Karpas-422 (cell line): ENCODE results near the gene ZIC2. TPM values are rescaled to one million over a fixed set of nuclear protein-coding genes. Genes with fewer than 3 reads are reported as not detected.
"Not testable (repeated sequence)": the region's sequence is repeated elsewhere in the genome, so short reads cannot be mapped to it uniquely, and the experiment has no call there.

Experiments used
- DNase-seq: peaks from one replicate; pipeline ENCODE4 v3.0.0-alpha.2; 2015
- H2AFZ ChIP-seq: fragments of 200-600 bp; sonication (generic); 2 replicates; pipeline ENCODE4 v1.6.1; 2014; ENCODE audit warnings: antibody characterized with exemption, low read length, mixed read lengths
- H3K27ac ChIP-seq: fragments of 200-600 bp; sonication (generic); 2 replicates; pipeline ENCODE4 v1.5.1; 2014; ENCODE audit warnings: mild to moderate bottlenecking, low read length, moderate library complexity
- H3K27me3 ChIP-seq: fragments of 200-600 bp; sonication (generic); 2 replicates; pipeline ENCODE4 v1.6.1; 2014; ENCODE audit warnings: low read length, mixed read lengths
- H3K36me3 ChIP-seq: fragments of 200-600 bp; sonication (generic); 2 replicates; pipeline ENCODE4 v1.6.1; 2014; ENCODE audit warnings: low read length, mixed read lengths; ENCODE audit not compliant: insufficient read depth
- H3K4me1 ChIP-seq: fragments of 200-600 bp; sonication (generic); 2 replicates; pipeline ENCODE4 v1.6.1; 2014; ENCODE audit warnings: mild to moderate bottlenecking, low read length, mixed read lengths
- H3K4me2 ChIP-seq: fragments of 200-600 bp; sonication (generic); 2 replicates; pipeline ENCODE4 v1.6.1; 2014; ENCODE audit warnings: low read length, low read depth, mild to moderate bottlenecking; ENCODE audit not compliant: poor library complexity, severe bottlenecking
- H3K4me3 ChIP-seq: fragments of 200-600 bp; sonication (generic); 2 replicates; pipeline ENCODE4 v1.5.1; 2014; ENCODE audit warnings: mild to moderate bottlenecking, antibody characterized with exemption, low read length, mixed read lengths
- H3K79me2 ChIP-seq: fragments of 200-600 bp; sonication (generic); 2 replicates; pipeline ENCODE4 v1.6.1; 2014; ENCODE audit warnings: mild to moderate bottlenecking, low read length, mixed read lengths
- H3K9ac ChIP-seq: fragments of 200-600 bp; sonication (generic); 2 replicates; pipeline ENCODE4 v1.6.0; 2014; ENCODE audit warnings: low read length
- H3K9me2 ChIP-seq: fragments of 200-600 bp; sonication (generic), shearing (Covaris generic); replicated peaks from 2 replicates; pipeline ENCODE4 v1.6.0; 2014; ENCODE audit warnings: mild to moderate bottlenecking, low read length, moderate library complexity; ENCODE audit not compliant: insufficient read depth
- H3K9me3 ChIP-seq: fragments of 300-700, 200-600 bp; sonication (generic); 2 replicates; pipeline ENCODE4 v1.6.1; 2014; ENCODE audit warnings: low read length, mixed read lengths
- H4K20me1 ChIP-seq: fragments of 200-600 bp; sonication (generic); 2 replicates; pipeline ENCODE4 v1.6.1; 2014; ENCODE audit warnings: mild to moderate bottlenecking, antibody characterized with exemption, low read length, low read depth; ENCODE audit not compliant: insufficient read depth
- total RNA-seq: library from RNA; depleted of rRNA; stranded (reverse); fragments of >200 nt; shearing (Covaris generic); gene quantifications from 2 replicates; pipeline ENCODE4 v1.2.3, GENCODE V29; 2014; ENCODE audit warnings: low replicate concordance; rRNA removed

The ZIC2 gene
- not detected in 2 replicates for total RNA-seq

DNA sequence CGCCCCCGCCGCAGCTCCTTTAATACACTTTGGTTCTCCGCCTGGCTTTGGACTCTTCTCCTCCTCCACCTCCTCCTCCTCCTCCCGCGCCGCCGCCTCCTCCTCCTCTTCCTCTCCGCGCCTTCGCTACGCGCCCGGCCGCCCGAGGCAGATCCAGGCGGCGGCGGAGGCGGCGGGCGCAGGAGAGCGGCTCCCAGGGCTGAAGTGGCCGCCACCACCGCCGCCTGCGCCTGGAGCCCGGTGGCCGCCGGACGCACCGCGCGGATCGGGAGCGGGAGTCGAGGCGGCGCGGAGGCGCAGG, at the start of gene ZIC2:
TSS of gene ZIC2 (plus strand) at position 50 of the 301 bp plus-strand sequence. CDS start 281 bp downstream, outside the sequence.
- 0 out of 2 replicates have a peak within 1 kb of the TSS, but pooled peaks have one; percentile 9 for H3K9ac ChIP-seq
- H3K9me2 ChIP-seq = no peaks in the 10 kb centered on the region
- H3K27ac ChIP-seq = no peak within 1 kb of the TSS
- H3K36me3 ChIP-seq = no peaks in the 10 kb centered on the region
- no peaks in the 10 kb centered on the region for H4K20me1 ChIP-seq
- no peaks in the 10 kb centered on the region for H3K9me3 ChIP-seq
- H3K4me2 ChIP-seq = peak within 1 kb of the TSS; percentile 53
- DNase-seq = no peak
- no peaks in the 10 kb centered on the region for H3K4me1 ChIP-seq
- peak within 1 kb of the TSS; percentile 47; the same call in 1 of the 2 replicates for H3K4me3 ChIP-seq
- H2AFZ ChIP-seq = no peak within 1 kb of the TSS
- no peaks in the 10 kb centered on the region for H3K79me2 ChIP-seq
- H3K27me3 ChIP-seq = no peaks in the 10 kb centered on the region

DNA sequence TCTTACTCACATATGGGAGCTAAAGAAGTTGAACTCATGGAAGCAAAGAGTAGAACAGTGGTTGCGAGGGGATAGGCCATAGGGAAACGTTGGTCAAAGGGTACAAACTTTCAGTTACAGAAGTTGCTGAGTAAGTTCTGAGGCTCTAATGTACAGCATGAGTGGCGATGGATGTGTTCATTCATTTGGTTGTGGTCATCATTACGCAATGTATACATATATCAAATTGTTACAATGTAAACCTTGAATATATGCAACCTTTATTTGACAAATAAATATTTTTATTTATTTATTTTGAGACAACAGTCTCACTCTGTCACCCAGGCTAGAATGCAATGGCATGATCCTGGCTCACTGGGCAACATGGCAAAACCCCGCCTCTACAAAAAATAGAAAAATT, 48.7 kb upstream of the ZIC2 start:
- Histone ChIP-seq H3K9me2 (no peaks in the 10 kb centered on the region), H3K36me3 (no peaks in the 10 kb centered on the region), H3K79me2 (no peaks in the 10 kb centered on the region), H2AFZ (no peak overlapping the region), H3K4me1 (no peaks in the 10 kb centered on the region), H3K9ac (no peak overlapping the region), H3K27me3 (no peaks in the 10 kb centered on the region), H4K20me1 (no peaks in the 10 kb centered on the region), H3K27ac (no peak overlapping the region), H3K9me3 (no peaks in the 10 kb centered on the region), H3K4me3 (no peak overlapping the region), H3K4me2 (no peak overlapping the region)
- DNase-seq = no peak

DNA sequence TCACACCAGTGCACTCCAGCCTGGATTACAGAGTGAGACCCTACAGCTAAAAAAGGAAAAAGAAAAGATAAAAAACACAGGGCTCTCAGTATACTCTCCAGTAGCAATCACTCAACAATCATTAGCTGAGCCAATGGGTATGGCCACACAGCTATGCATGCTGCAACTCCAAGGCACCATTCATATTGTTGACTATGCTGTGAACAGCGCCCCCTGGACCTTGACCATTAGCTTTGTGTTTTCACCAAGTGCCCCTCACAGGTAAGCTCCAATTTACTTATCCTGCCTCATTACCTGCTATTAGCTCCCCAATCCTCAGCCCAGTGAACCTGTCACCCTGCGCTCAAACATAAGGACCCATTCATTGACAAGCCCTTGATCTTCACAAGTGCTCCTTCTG, 45.8 kb upstream of the ZIC2 start:
- DNase-seq = no peak
- Histone ChIP-seq H3K9me3 (no peaks in the 10 kb centered on the region), H3K9me2 (no peaks in the 10 kb centered on the region)

DNA sequence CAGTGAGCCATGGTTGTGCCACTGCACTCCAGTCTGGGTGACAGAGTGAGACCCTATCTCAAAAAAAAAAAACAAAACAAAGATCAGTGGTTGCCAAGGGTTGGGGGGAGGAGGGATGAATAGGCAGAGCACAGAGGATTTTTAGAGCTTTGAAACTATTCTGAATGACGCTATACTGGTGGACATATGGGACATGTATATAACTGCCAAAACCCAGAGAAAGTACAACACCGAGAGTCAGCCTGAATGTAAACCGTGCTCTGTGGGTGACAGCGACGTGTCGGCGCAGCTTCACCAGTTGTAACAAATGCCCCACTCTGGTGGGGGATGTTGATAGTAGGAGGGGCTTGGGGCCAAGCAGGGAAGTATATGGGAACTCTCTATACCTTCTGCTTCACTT, 42.9 kb upstream of the ZIC2 start:
- Histone ChIP-seq H3K9ac (no peak overlapping the region), H3K9me3 (no peaks in the 10 kb centered on the region), H2AFZ (no peak overlapping the region), H3K4me2 (no peak overlapping the region), H3K27me3 (no peaks in the 10 kb centered on the region), H3K27ac (no peak overlapping the region), H3K36me3 (no peaks in the 10 kb centered on the region), H4K20me1 (no peaks in the 10 kb centered on the region), H3K4me3 (no peak overlapping the region), H3K4me1 (no peaks in the 10 kb centered on the region), H3K79me2 (no peaks in the 10 kb centered on the region), H3K9me2 (no peaks in the 10 kb centered on the region)
- no peak for DNase-seq

More for the DNA sequence above, 45.8 kb upstream of the ZIC2 start:
- no peaks in the 10 kb centered on the region for H3K4me1 ChIP-seq
- H3K9ac ChIP-seq = no peak overlapping the region
- H2AFZ ChIP-seq = no peak overlapping the region
- H3K27ac ChIP-seq = no peak overlapping the region
- no peaks in the 10 kb centered on the region for H3K79me2 ChIP-seq
- no peak overlapping the region for H3K4me2 ChIP-seq
- H3K27me3 ChIP-seq = no peaks in the 10 kb centered on the region
- no peaks in the 10 kb centered on the region for H3K36me3 ChIP-seq
- H4K20me1 ChIP-seq = no peaks in the 10 kb centered on the region
- no peak overlapping the region for H3K4me3 ChIP-seq

DNA sequence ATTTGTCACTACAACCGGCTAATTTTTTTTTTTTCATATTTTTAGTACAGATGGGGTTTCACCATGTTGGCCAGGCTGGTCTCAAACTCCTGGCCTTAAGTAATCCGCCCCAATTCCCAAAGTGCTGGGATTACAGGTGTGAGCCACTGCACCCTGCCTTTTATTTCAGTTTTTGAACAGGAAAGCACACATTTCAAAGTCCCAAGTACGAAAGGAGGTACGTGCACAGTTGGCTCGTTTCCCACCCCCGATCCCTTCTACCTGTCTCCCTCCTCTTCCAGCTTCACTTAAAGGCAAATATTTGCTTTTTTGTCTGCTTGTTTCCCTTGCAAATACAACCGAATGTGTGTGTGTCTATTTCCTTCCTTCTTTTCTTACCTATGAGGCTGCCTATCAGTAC, 40.5 kb upstream of the ZIC2 start:
- H3K27ac ChIP-seq = no peak overlapping the region
- no peak overlapping the region for H3K4me2 ChIP-seq
- no peaks in the 10 kb centered on the region for H4K20me1 ChIP-seq
- H3K79me2 ChIP-seq = no peaks in the 10 kb centered on the region
- H3K4me1 ChIP-seq = no peaks in the 10 kb centered on the region
- H3K27me3 ChIP-seq = no peaks in the 10 kb centered on the region
- no peak overlapping the region for H2AFZ ChIP-seq
- no peaks in the 10 kb centered on the region for H3K36me3 ChIP-seq
- no peak overlapping the region for H3K4me3 ChIP-seq
- no peaks in the 10 kb centered on the region for H3K9me2 ChIP-seq
- H3K9ac ChIP-seq = no peak overlapping the region
- DNase-seq = no peak
- H3K9me3 ChIP-seq = no peaks in the 10 kb centered on the region

DNA sequence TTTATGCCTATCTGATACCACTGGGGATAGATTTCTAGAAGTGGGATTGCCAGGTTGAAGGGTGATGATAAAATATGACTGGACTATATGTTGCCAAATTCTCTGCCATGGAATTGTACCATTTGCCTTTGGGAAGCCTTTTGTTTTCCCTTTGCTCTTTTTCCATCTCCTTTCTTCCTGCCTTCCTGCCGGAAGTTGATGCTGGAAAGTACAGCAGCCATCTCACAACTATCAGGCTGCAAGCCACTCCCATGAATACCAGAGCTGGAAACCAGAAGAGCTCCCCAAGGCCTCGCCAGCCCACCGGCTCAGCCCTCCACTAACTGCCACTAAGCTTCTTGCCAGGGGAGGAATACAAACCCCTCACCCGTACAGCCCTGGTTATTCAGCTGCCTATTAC, 39.7 kb upstream of the ZIC2 start:
- H3K9ac ChIP-seq = no peak overlapping the region
- no peak overlapping the region for H3K27ac ChIP-seq
- no peaks in the 10 kb centered on the region for H3K9me2 ChIP-seq
- H3K9me3 ChIP-seq = no peaks in the 10 kb centered on the region
- H3K4me1 ChIP-seq = no peaks in the 10 kb centered on the region
- H3K27me3 ChIP-seq = no peaks in the 10 kb centered on the region
- no peaks in the 10 kb centered on the region for H4K20me1 ChIP-seq
- H3K36me3 ChIP-seq = no peaks in the 10 kb centered on the region
- H2AFZ ChIP-seq = no peak overlapping the region
- H3K4me2 ChIP-seq = no peak overlapping the region
- no peak for DNase-seq
- no peak overlapping the region for H3K4me3 ChIP-seq
- no peaks in the 10 kb centered on the region for H3K79me2 ChIP-seq

DNA sequence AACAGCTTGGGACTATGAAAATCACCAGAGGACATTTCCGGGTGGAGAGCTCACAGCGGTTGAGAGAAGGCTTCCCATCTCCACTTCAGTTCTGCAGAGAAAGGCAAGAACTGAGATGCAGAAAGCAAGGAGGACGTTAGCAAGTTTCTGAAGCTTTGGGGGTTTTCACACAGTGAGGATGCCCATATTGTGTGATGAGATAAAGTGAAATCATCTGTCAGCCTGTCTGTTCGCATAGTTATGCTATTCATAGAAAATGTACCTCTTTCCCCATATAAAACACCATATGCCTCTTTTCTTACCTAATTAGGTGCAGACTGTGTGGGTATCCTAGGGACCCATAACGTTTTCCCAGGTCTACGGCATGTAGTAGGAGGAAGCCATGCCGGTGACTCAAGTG, 37.5 kb upstream of the ZIC2 start:
- Histone ChIP-seq H3K79me2 (no peaks in the 10 kb centered on the region), H3K9ac (no peak overlapping the region), H3K4me2 (no peak overlapping the region), H3K36me3 (no peaks in the 10 kb centered on the region), H3K9me2 (no peaks in the 10 kb centered on the region), H3K9me3 (no peaks in the 10 kb centered on the region), H2AFZ (0 out of 2 replicates have a peak overlapping the region, but pooled peaks have one; percentile 28), H3K4me1 (no peaks in the 10 kb centered on the region), H3K27me3 (no peaks in the 10 kb centered on the region), H3K4me3 (no peak overlapping the region), H3K27ac (no peak overlapping the region), H4K20me1 (no peaks in the 10 kb centered on the region)
- no peak for DNase-seq

DNA sequence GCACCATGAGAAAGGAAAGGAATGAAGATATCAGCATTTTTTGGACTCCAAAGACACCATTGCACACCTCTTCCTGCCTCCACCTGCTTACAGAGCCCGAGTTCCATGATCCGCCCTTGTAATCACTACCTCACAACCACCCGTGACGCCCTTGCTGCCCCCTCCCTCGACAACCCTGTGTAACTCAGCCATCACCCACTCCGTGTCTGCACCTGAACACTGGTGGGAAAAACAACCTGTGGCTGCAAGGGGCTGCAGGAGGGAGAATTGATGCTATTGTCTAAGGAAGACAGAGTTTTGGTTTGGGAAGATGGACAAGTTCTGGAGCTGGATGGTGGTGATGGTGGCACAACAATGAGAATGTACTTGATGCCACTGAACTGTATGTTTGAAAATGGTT, 37.0 kb upstream of the ZIC2 start:
- H3K4me2 ChIP-seq = no peak overlapping the region
- no peak overlapping the region for H3K27ac ChIP-seq
- no peak overlapping the region for H3K4me3 ChIP-seq
- DNase-seq = no peak
- no peaks in the 10 kb centered on the region for H3K27me3 ChIP-seq
- no peaks in the 10 kb centered on the region for H3K9me3 ChIP-seq
- no peaks in the 10 kb centered on the region for H4K20me1 ChIP-seq
- H2AFZ ChIP-seq = no peak overlapping the region
- H3K4me1 ChIP-seq = no peaks in the 10 kb centered on the region
- H3K9me2 ChIP-seq = no peaks in the 10 kb centered on the region
- H3K79me2 ChIP-seq = no peaks in the 10 kb centered on the region
- no peaks in the 10 kb centered on the region for H3K36me3 ChIP-seq
- no peak overlapping the region for H3K9ac ChIP-seq

DNA sequence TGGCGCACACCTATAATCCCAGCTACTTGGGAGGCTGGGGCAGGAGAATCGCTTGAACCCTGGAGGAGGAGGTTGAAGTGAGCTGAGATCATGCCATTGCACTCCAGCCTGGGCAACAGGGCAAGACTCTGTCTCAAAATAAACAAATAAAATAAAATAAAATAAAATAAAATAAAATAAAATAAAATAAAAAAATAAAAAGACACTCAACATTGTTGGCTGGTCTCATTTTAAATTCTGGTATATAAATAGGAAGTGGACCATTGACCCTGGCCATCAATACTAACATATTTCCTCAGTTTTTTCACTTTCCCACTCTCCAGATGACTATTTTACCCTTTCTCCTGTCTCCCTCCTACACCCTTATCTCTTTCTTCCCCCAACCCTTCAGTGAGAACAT, 36.1 kb upstream of the ZIC2 start:
- H3K9ac ChIP-seq, H3K4me1 ChIP-seq, H2AFZ ChIP-seq, H3K4me2 ChIP-seq, H3K9me2 ChIP-seq, DNase-seq, H3K27me3 ChIP-seq, H4K20me1 ChIP-seq, H3K79me2 ChIP-seq, H3K4me3 ChIP-seq, H3K9me3 ChIP-seq, H3K36me3 ChIP-seq, H3K27ac ChIP-seq: not testable (repeated sequence)
